GM12878 (cell line): ENCODE results near the gene PHKG2. TPM values are rescaled to one million over a fixed set of nuclear protein-coding genes. Genes with fewer than 3 reads are reported as not detected.

Experiments used
- CHD4 ChIP-seq: fragments of 200-600 bp; sonication (generic); IDR thresholded peaks from 2 replicates; pipeline ENCODE4 v1.6.1; 2016; ENCODE audit warnings: mild to moderate bottlenecking
- CREB1 ChIP-seq: IDR thresholded peaks from 2 replicates; pipeline ENCODE4 v1.6.1; 2012; ENCODE audit warnings: low read depth, mild to moderate bottlenecking, inconsistent platforms
- GATAD2B ChIP-seq: fragments of 450-650 bp; conservative IDR thresholded peaks from 2 replicates; pipeline ENCODE4 v1.6.1; 2017; ENCODE audit warnings: low read depth, mild to moderate bottlenecking, moderate library complexity
- MEF2B ChIP-seq: fragments of 450-650 bp; IDR thresholded peaks from 2 replicates; pipeline ENCODE4 v1.6.1; 2018; ENCODE audit warnings: mild to moderate bottlenecking, moderate library complexity; ENCODE audit not compliant: partially characterized antibody, poor library complexity, severe bottlenecking
- MTA2 ChIP-seq: fragments of 450-650 bp; IDR thresholded peaks from 2 replicates; pipeline ENCODE4 v1.6.1; 2016; ENCODE audit warnings: low read depth, mild to moderate bottlenecking, moderate library complexity
- RCOR1 ChIP-seq: conservative IDR thresholded peaks from 2 replicates; pipeline ENCODE4 v1.6.1; 2012; ENCODE audit warnings: low read depth, low read length, improper control_type of control experiment
- RELA ChIP-seq: fragments of 450-650 bp; IDR thresholded peaks from 2 replicates; pipeline ENCODE4 v1.8.0; 2014; ENCODE audit warnings: borderline replicate concordance; ENCODE audit not compliant: partially characterized antibody
- ZZZ3 ChIP-seq: IDR thresholded peaks from 2 replicates; pipeline ENCODE4 v1.6.1; 2011; ENCODE audit warnings: low read depth; ENCODE audit not compliant: control insufficient read depth, insufficient read length
- polyA plus RNA-seq, 11 experiments: library from polyadenylated mRNA; depleted of rRNA in 4 of 11; unstranded in 6 of 11; stranded (reverse) in 5 of 11; fragments of >200 nt; fragmentation: Nextera tagmentation in 4 of 11; fragmentation: Illumina TruSeq in 1 of 11; extraction: Ambion mirVana in 4 of 11; extraction: Trizol in 1 of 11; gene quantifications; 1 replicate in 1 of 11; 2 replicates in 10 of 11; pipeline versions ENCODE4 v1.2.1 to v1.2.3, GENCODE V29; 2011 to 2016; ENCODE audit warnings: inconsistent platforms in 2 of 11, missing spikeins in 2 of 11, low read depth in 1 of 11
- total RNA-seq, 4 experiments: library from RNA; depleted of rRNA in 3 of 4; stranded (reverse); fragments of >200 nt in 3 of 4; fragmentation: Illumina TruSeq in 1 of 4; extraction: Trizol in 1 of 4; gene quantifications; 2 replicates each; pipeline versions ENCODE4 v1.2.1 to v1.2.3, GENCODE V29; 2013 to 2021
- TF ChIP-seq, protein P1 (sequence below): IDR thresholded peaks from 2 replicates; pipeline ENCODE4 v1.6.1; 2012; ENCODE audit warnings: mild to moderate bottlenecking, low read depth, low read length
- TF ChIP-seq, protein P2 (sequence below): fragments of 450-650 bp; IDR thresholded peaks from 2 replicates; pipeline ENCODE4 v1.6.1; 2017; ENCODE audit warnings: mild to moderate bottlenecking, moderate library complexity
- TF ChIP-seq, protein P3 (sequence below): fragments of 450-650 bp; formaldehyde crosslinking; IDR thresholded peaks from 2 replicates; pipeline ENCODE4 v1.5.0; 2022; ENCODE audit warnings: mild to moderate bottlenecking, missing genetic modification characterization

Gene PHKG2
- total and polyA plus RNA-seq, 10 of the 15 experiments (the other 5 are each of a cell fraction or from before 2014, with no cell fraction given): 5.2 to 50.1 (median 37.2) TPM

- TF ChIP-seq, protein P1, sequence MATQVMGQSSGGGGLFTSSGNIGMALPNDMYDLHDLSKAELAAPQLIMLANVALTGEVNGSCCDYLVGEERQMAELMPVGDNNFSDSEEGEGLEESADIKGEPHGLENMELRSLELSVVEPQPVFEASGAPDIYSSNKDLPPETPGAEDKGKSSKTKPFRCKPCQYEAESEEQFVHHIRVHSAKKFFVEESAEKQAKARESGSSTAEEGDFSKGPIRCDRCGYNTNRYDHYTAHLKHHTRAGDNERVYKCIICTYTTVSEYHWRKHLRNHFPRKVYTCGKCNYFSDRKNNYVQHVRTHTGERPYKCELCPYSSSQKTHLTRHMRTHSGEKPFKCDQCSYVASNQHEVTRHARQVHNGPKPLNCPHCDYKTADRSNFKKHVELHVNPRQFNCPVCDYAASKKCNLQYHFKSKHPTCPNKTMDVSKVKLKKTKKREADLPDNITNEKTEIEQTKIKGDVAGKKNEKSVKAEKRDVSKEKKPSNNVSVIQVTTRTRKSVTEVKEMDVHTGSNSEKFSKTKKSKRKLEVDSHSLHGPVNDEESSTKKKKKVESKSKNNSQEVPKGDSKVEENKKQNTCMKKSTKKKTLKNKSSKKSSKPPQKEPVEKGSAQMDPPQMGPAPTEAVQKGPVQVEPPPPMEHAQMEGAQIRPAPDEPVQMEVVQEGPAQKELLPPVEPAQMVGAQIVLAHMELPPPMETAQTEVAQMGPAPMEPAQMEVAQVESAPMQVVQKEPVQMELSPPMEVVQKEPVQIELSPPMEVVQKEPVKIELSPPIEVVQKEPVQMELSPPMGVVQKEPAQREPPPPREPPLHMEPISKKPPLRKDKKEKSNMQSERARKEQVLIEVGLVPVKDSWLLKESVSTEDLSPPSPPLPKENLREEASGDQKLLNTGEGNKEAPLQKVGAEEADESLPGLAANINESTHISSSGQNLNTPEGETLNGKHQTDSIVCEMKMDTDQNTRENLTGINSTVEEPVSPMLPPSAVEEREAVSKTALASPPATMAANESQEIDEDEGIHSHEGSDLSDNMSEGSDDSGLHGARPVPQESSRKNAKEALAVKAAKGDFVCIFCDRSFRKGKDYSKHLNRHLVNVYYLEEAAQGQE: no peak
- no peak for TF ChIP-seq MTA2
- no peak for TF ChIP-seq CHD4
- TF ChIP-seq, protein P2, sequence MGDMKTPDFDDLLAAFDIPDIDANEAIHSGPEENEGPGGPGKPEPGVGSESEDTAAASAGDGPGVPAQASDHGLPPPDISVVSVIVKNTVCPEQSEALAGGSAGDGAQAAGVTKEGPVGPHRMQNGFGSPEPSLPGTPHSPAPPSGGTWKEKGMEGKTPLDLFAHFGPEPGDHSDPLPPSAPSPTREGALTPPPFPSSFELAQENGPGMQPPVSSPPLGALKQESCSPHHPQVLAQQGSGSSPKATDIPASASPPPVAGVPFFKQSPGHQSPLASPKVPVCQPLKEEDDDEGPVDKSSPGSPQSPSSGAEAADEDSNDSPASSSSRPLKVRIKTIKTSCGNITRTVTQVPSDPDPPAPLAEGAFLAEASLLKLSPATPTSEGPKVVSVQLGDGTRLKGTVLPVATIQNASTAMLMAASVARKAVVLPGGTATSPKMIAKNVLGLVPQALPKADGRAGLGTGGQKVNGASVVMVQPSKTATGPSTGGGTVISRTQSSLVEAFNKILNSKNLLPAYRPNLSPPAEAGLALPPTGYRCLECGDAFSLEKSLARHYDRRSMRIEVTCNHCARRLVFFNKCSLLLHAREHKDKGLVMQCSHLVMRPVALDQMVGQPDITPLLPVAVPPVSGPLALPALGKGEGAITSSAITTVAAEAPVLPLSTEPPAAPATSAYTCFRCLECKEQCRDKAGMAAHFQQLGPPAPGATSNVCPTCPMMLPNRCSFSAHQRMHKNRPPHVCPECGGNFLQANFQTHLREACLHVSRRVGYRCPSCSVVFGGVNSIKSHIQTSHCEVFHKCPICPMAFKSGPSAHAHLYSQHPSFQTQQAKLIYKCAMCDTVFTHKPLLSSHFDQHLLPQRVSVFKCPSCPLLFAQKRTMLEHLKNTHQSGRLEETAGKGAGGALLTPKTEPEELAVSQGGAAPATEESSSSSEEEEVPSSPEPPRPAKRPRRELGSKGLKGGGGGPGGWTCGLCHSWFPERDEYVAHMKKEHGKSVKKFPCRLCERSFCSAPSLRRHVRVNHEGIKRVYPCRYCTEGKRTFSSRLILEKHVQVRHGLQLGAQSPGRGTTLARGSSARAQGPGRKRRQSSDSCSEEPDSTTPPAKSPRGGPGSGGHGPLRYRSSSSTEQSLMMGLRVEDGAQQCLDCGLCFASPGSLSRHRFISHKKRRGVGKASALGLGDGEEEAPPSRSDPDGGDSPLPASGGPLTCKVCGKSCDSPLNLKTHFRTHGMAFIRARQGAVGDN: no peak
- no peak for TF ChIP-seq CREB1
- no peak for TF ChIP-seq ZZZ3
- no peak for TF ChIP-seq MEF2B
- TF ChIP-seq, protein P3, sequence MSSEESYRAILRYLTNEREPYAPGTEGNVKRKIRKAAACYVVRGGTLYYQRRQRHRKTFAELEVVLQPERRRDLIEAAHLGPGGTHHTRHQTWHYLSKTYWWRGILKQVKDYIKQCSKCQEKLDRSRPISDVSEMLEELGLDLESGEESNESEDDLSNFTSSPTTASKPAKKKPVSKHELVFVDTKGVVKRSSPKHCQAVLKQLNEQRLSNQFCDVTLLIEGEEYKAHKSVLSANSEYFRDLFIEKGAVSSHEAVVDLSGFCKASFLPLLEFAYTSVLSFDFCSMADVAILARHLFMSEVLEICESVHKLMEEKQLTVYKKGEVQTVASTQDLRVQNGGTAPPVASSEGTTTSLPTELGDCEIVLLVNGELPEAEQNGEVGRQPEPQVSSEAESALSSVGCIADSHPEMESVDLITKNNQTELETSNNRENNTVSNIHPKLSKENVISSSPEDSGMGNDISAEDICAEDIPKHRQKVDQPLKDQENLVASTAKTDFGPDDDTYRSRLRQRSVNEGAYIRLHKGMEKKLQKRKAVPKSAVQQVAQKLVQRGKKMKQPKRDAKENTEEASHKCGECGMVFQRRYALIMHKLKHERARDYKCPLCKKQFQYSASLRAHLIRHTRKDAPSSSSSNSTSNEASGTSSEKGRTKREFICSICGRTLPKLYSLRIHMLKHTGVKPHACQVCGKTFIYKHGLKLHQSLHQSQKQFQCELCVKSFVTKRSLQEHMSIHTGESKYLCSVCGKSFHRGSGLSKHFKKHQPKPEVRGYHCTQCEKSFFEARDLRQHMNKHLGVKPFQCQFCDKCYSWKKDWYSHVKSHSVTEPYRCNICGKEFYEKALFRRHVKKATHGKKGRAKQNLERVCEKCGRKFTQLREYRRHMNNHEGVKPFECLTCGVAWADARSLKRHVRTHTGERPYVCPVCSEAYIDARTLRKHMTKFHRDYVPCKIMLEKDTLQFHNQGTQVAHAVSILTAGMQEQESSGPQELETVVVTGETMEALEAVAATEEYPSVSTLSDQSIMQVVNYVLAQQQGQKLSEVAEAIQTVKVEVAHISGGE (CRISPR knock-in tag): no peak
- no peak for TF ChIP-seq RELA
- TF ChIP-seq GATAD2B: no peak
- TF ChIP-seq RCOR1: no peak
- TF ChIP-seq, all 136 proteins: peak for 0
These were observed 32.3 kb downstream of the PHKG2 start (continued) for GRCh38 chr16:30780549-30780948.
